Hematopoietic multipotent progenitor cell treated with erythropoietin and hydrocortisone succinate and interleukin-3 and kit ligand, for 15 days (in vitro differentiated cells): ENCODE results near the gene SPRY2.
"Not testable (repeated sequence)": the region's sequence is repeated elsewhere in the genome, so short reads cannot be mapped to it uniquely, and the experiment has no call there.

ENCODE experiments used
- DNase-seq: peaks from one replicate; pipeline ENCODE4 v3.0.0-alpha.2; 2015; ENCODE audit warnings: low spot score

The SPRY2 gene, protein sequence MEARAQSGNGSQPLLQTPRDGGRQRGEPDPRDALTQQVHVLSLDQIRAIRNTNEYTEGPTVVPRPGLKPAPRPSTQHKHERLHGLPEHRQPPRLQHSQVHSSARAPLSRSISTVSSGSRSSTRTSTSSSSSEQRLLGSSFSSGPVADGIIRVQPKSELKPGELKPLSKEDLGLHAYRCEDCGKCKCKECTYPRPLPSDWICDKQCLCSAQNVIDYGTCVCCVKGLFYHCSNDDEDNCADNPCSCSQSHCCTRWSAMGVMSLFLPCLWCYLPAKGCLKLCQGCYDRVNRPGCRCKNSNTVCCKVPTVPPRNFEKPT

DNA sequence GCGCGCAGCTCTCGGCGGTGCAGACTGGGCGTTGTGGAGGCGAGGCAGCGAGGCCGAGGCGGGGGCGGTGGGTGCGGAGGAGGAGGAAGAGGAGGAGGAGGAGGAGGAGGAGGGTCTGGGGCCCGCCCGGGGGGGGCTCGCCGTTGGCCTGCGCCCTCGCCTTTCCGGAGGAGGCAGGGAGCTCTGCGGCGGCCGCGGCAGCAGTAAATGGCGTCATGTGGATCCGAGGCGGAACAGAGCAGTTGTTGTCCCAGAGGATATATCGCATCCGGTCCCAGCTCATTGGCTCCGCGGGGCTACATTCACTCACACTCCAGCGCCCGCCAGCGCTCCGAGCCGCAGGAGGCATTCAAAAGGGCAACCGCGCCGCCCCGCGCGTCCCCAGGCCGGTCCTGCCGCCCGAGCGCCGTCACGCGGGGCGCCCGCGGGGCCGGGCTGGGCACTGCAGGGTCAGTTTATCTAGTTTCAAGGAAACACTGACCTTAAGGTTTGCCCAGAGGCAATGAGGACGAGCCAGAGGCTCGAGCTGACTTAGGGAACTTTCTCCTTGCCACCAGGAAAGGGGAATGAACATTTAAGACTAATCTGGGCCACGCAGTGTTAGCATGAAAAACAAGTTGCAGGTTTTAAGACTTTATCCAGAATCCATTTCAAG is at the start of gene SPRY2:
SPRY2 (minus strand) TSS at position 26 of the 655 bp plus-strand sequence. CDS start 3,421 bp downstream, outside the sequence.
- no peak for DNase-seq

- DNase-seq: no peak
These were observed 49.4 kb upstream of the SPRY2 start for GRCh38 chr13:80390338-80390737.

GRCh38 chr13:80389073-80390038 is 48.4 kb upstream of the SPRY2 start:
- DNase-seq: no peak

DNA sequence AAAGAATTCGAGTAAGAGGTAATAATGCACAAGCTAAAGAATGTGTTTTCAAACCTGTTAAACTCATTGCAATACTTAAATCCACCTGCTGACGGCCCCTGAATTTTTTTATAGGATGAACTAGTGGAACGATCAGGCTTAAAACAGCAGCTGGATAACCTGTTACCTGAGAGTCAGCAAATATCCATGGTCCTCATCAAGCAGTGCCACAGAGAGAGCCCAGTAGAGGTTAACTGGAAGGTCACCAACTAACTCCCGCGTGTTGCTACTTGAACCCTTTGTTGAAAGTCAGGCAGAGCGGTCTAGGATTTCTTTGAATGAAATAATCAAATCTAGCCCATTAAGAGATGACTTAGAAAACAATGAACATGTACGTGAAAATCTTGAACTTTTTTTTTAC is 47.6 kb upstream of the SPRY2 start:
- DNase-seq: no peak

GRCh38 chr13:80386592-80386991 is 45.7 kb upstream of the SPRY2 start:
- no peak for DNase-seq

- DNase-seq: no peak
These were observed 45.1 kb upstream of the SPRY2 start for GRCh38 chr13:80386002-80386401.

DNA sequence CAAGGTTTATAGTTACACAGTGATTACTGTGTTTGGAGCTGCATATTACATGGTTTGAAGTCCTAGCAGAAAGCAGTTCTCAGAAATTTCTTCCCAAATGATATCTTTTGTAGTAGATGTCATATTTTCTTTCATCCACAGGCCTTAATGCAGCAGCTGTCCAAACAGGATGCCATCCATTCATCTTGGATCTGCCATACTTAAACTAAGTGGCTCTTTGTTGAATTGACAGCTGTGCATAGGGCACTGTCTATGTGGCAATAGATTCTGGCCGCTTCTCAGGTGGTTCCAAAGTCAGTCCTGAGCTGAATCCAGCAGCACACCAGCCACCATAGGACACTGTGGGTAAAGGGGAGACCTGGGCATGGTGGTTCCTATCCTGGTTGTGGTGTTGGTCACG is 41.6 kb upstream of the SPRY2 start:
- no peak for DNase-seq

DNA sequence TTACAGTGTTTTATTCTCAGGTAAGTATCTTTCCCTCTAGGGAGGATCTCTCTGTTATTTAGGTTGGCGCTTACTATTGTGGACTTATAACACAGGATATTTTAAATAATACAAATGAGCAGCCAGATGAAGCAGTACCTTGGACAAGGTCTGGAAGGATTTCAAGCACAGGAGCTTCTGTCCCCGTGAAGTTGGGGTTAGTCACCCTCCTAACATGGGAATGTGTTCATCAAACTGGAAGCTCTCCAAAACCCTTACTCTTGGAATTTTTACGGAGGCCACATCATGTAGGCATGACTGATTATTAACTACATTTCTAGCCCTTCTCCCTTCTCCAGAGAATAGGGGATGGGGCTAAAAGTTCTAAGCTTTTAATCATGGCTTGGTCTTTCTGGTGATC is 38.3 kb upstream of the SPRY2 start:
- no peak for DNase-seq

GRCh38 chr13:80376554-80376953 is 35.6 kb upstream of the SPRY2 start:
- no peak for DNase-seq

- DNase-seq: no peak
These were observed 34.0 kb upstream of the SPRY2 start for GRCh38 chr13:80374901-80375300.

- DNase-seq: no peak
These were observed 33.5 kb upstream of the SPRY2 start for GRCh38 chr13:80374444-80374843.

GRCh38 chr13:80371840-80372509 is 31.0 kb upstream of the SPRY2 start:
- DNase-seq: no peak

DNA sequence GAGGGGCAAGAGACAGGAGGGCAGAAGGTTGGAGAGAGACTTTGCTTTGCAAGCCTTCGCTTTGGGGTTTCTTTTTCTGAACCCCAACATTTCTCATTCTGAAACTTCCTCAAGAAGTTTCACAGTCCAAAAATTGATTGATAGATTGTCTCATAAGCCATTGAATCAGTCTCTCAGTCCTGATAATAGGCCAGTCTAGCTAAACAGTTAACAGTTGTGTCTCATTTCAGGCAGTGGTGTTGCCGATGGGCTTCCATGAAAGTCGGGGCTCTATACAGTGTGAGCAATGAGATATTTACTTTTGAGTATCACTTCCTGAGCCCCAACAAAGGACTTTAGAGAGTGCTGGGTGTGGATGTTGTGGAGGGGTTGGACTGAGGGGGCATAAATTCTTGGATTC is 26.5 kb upstream of the SPRY2 start:
- no peak for DNase-seq

DNA sequence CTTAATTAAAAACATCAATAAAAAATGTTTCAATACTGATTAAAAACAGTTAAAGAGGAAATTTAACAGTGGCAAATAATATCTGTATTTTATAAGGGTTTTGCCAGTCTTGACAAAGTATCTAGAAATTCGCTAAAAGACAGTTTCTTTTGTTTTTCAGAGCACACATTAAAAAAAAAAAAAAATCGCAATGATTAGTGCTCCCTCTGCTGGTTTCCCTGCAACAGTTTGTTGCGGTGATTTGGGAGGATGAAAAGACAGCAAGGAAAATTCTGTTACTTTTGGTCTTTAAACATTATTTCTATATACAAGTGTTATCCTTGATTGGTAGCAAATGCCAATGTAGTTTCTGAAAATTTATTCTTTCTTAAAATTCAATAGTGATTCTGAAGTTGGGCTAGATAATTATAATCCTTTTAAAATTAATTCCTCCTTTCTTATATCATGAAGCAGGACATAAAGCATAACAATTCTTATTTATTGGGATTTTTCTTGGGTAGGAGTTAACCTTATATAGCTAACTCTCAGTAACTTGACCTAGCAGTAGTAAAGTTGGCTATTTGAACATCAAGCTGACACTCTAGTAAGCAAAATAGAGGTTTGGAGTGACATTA is 23.1 kb upstream of the SPRY2 start:
- no peak for DNase-seq

DNA sequence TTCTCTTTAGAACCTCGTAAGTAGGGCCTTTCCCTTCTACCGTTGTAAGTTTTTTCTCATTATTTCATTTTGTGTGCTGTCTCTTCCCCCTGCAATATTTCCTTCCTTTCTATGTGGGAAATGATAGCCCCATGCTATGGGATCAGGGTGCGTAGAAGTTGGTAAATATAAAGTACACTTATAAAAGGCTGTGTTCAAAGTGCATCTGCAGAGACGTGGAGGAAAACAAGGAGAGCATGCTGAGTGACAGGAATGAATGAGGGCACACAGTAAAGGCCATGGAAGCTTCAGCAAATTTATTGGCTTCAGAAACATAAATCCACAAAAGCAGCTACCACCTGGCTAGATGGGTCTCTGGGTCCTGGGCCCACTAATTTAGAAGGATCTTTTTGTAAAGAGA is 21.6 kb upstream of the SPRY2 start:
- DNase-seq: no peak

DNA sequence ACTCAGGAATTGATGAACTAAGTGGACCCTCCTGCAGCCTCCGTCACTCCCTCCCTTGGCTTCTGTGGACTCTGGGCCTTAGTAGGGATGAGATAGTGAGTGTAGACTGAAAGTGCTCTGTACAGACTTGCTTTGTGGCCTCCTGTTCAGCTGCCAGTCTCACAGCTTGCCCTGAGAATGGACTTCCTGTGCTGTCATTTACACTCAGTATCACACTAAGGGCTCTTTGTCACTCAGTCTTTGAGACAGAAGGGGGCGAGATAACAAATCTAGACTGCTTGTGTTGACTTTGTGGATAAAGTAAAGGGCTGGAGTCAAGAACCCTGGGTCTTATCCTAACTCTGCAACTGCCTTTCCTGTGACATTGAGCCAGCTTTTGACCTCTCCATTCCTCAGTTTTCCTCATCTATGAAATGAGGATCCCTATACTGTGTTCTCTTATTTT is 21.0 kb upstream of the SPRY2 start:
- no peak for DNase-seq

DNA sequence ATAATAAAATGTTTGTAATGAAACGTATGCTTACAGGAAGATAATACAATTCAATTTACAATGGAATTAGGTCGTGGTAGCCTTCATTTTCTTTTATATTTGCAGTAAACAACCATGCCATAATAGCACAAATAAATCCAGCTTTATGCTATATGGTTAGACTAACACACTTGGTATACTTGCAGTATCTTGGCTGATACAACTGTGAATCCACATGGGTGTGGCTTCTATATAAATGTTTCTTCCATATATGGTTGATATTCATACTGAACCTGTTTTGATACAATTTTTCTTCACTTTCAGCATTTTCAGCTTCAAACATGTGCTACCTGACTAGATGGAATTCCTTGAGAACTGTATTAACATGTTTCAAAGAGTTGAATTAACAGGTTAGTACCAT is 20.4 kb upstream of the SPRY2 start:
- DNase-seq: no peak

DNA sequence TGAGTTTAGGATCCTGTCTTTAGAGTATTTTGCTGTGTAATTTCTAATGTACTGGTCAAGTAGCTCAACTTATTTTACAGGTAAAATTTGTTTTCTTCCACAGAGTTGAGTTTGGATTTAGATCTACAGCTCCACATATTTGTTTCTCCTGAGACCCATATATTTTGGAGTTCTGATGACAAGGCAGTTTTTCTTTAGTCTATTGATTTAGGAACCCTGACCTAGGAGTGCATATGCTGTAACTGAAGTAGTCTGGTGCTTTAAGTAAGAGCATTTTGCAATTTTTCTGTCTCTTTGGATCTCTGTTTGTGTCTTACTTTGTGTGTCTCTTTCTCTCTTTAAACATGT is 19.5 kb upstream of the SPRY2 start:
- no peak for DNase-seq

DNA sequence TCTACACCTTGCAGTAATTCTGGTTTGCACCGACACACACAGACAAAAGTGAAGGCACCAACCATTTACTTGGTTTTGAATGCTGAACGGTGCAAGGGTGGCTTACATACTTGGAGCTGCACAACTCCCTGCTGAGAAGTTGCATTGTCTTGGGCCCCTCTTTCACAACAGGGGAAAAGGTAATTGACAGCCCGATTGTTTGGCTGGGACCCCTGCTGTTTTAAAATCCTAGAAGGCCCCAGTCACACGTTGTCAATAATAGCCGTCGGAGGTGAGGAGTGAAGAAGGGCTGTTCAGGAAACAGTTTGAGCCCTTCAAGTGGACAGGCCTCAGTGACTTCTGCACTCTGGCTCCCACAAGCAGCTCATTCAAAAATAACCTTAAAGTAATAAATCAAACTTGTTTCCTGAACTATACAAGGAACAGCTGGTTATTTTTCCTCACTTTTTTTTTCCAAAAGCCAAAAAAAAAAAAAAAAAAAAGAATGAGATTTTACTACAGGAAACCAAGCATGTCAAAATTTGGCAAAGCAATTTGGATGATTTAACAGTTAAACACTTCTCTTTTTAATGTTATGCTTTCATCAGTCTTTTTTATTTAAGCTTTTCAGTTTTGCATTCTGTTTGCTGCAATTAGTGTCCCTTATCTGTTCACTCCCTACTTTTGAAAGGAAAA is 19.0 kb upstream of the SPRY2 start:
- no peak for DNase-seq

DNA sequence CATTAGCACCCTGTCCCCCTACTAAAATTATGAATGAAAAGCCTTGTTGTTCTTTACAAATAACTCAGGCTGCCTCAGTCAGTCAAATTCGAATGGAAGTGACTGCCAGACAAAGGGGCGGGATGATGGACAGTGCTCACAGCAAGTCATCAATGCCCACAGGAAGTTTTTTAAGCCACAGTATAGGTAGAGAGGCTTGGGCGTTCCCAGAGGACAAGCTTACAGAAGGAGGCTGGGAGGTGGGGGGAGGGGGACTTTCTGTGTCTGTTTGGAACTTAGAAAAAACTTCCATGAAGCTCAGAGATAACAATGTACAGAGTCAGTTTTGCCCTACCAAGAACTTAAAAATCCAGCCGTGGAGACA is 18.5 kb upstream of the SPRY2 start:
- no peak for DNase-seq

DNA sequence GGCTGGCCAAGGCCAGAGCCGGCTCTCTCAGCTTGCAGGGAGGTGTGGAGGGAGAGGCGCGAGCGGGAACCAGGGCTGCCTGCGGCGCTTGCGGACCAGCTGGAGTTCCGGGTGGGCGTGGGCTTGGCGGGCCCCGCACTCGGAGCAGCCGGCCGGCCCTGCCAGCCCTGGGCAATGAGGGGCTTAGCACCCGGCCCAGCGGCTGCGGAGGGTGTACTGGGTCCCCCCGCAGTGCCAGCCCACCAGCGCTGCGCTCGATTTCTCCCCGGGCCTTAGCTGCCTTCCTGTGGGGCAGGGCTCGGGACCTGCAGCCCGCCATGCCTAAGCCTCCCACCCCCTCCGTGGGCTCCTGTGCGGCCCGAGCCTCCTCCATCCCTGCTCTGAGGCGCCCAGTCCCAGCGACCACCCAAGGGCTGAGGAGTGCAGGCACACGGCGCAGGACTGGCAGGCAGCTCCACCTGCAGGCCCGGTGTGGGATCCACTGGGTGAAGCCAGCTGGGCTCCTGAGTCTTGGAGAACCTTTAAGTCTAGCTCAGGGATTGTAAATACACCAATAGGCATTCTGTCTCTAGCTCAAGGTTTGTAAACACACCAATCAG is 14.7 kb upstream of the SPRY2 start:
- DNase-seq: not testable (repeated sequence)
